GM20000 (cell line): ENCODE data around the gene GTF2IRD1.

ENCODE experiments used
- DNase-seq: peaks from one replicate; pipeline ENCODE4 v3.0.0; 2012; ENCODE audit warnings: low spot score
- TF ChIP-seq, protein P1 (sequence below): IDR thresholded peaks from 2 replicates; pipeline ENCODE4 v1.5.1; 2012; ENCODE audit warnings: mild to moderate bottlenecking, control low read depth; ENCODE audit errors: extremely low read depth, missing control alignments

The GTF2IRD1 gene

DNA sequence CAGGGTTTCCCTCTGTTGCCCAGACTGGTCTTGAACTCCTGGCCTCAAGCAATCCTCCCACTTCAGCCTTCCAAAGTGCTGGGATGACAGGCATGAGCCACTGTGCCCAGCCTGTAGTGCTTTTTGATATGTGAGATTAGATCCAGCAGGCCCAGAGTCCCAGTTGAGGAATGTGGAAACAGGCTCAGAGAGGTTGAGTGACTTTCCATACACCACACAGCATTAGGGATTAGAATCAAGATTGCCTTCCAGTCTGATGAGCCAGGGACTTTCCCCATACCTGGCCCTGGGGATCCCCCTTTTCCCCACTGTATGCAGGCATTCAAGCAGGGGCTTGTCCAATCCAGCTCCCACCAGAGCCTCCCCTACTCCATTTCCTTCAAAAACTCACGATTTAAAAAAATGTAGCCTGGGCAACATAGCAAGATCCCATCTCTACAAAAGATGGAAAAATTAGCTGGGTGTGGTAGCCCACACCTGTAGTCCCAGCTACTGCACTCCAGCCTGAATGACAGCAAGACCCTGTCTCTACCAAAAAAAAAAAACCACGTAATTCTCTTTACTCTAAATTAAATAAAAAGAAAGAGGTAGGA lies 128.8 kb downstream of the GTF2IRD1 start:
- DNase-seq: no peak
- TF ChIP-seq, protein P1, sequence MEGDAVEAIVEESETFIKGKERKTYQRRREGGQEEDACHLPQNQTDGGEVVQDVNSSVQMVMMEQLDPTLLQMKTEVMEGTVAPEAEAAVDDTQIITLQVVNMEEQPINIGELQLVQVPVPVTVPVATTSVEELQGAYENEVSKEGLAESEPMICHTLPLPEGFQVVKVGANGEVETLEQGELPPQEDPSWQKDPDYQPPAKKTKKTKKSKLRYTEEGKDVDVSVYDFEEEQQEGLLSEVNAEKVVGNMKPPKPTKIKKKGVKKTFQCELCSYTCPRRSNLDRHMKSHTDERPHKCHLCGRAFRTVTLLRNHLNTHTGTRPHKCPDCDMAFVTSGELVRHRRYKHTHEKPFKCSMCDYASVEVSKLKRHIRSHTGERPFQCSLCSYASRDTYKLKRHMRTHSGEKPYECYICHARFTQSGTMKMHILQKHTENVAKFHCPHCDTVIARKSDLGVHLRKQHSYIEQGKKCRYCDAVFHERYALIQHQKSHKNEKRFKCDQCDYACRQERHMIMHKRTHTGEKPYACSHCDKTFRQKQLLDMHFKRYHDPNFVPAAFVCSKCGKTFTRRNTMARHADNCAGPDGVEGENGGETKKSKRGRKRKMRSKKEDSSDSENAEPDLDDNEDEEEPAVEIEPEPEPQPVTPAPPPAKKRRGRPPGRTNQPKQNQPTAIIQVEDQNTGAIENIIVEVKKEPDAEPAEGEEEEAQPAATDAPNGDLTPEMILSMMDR: no peak

DNA sequence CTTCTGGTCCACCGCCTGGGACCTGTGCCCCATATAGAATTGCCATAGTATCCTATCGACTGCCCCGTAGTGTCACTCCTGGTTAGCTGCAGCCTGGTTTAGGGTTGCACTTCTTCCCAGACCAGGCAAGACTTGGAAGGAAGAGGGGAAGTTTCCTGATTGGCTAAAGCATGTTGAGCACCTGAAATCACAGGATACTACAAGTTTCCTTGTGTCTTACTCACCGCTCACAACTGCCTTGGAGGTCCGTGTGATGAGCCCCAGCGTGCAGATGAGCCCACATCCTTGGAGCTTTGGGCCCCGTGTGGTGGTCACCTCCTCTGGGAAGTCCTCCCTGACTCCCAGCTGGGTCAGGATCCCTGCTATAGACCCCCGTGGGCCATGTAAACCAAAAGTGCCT lies 129.9 kb downstream of the GTF2IRD1 start:
- no peak for DNase-seq
- TF ChIP-seq, protein P1: no peak

DNA sequence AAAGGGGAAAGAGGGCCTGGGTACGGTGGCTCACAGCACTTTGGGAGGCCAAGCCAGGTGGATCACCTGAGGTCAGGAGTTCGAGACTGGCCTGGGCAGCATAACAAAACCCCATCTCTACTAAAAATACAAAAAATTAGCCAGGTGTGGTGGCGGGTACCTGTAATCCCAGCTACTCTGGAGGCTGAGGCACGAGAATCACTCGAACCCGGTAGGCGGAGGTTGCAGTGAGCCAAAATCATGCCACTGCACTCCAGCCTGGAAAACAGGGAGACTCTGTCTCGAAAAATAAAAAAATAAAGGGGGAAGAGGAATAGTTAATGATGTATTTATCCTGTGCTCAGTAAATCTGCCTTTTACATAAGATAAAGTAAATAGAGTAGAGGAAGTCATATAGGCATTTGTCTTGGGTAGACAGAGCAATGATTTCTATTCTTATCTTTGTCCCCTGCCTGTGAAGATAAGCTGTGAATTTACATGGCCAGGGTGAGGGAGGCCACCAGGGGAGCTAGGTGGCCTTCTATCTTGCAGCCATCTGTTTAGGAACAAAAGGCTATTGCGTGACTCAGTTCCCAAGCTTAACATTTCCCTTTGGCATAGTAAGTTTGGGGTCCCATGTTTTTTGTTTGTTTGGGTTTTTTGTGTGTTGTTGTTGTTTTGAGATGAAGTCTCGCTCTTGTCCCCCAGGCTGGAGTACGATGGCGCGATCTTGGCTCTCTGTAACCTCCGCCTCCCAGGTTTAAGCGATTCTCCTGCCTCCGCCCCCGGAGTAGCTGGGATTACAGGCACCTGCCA lies 130.7 kb downstream of the GTF2IRD1 start:
- TF ChIP-seq, protein P1: no peak
- no peak for DNase-seq

DNA sequence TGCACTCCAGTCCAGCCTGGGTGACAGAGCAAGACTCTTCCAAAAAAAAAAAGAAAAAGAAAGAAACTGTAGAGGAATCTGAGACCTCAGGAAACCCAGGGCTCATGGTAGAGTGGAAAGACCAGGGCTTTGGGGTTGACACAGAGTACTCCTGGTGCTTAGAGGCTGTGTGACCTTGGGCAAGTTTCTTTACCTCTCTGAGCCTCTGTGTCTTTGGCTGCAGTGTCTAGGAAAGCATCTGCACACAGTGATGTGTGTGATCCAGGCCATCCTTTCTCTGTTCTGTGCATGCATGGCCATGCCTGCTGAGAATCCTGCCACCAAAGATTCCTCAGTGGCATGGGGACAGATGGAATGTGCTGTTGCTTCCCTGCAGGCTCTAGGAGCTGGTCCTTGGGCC lies 132.1 kb downstream of the GTF2IRD1 start:
- TF ChIP-seq, protein P1: no peak
- no peak for DNase-seq

DNA sequence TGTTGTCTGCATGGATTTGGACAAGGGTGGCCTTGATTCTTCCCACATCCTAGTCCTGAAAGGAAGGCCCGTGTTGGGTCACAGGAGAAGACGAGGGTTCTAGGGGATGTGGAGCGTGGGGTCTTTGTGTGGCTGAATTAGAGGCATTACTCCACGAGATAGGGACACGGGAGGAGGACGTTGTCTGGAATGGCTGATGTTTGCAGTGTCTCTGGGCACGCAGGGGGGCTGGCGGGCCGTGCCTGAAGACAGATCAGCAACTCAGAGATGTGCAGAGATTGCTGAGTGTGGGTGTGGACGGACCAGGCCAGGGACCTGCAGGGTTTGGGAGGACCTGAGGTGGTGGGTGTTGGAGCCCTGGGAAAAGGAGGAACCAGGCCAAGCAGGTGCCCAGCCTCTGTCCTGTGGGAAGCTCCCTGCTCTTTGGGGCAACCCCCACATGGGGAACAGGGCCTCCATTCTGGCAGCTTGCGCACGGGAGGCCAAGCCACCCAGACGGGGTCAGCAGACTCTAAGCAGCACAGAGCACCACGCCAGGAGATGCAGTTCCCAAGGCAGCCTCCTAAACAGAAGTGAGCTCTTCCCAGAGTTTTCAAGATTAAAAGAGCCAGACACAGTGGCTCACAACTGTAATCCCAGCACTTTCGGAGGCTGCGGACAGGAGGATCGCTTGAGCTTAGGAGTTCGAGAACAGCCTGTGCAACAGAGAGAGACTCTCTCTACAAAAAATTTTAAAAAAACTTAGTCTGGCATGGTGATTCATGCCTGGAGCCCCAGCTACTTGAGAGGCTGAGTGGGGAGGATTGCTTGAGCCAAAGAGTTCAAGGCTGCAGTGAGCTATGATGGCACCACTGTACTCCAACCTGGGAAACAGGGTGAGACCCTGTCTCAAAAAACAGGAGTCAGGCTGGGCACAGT lies 132.8 kb downstream of the GTF2IRD1 start:
- TF ChIP-seq, protein P1: no peak
- no peak for DNase-seq

DNA sequence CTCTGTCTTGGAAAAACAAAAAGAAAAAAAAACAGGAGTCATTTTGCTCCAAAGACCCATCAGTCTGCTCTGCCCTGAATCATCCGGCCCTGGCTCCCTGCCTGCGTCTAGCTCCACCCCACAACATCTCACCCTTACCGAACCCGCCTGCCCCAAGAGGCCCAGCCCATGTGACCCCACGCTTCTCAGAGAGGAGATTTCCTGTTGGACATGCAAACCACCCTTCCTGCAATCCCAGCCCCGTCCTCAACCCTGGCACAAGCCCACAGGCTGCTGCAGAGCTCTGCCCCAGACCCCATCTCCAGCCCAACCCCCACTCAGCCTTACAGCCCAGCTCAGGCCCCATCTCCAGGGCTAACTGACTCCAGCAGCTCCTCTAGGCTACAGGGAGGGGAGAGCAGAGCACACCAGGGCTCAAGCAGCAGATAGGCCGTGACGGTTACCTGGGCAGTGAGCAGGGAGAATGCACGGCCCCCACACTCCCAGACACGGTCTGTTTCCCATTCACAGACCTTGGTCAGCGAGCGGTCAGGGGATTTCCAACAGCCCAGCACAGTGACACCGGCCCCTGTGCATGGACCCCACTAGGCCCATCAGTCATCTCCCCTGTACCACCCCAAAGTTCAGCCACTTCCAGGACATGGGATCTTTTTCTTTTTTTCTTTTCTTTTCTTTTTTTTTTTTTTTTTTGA lies 133.9 kb downstream of the GTF2IRD1 start:
- DNase-seq: peak; percentile 81
- TF ChIP-seq, protein P1: no peak
